ENCODE measurements around the gene AKAP10.
"Not testable (repeated sequence)": the region's sequence is repeated elsewhere in the genome, so short reads cannot be mapped to it uniquely, and the experiment has no call there.

Gene AKAP10

DNA sequence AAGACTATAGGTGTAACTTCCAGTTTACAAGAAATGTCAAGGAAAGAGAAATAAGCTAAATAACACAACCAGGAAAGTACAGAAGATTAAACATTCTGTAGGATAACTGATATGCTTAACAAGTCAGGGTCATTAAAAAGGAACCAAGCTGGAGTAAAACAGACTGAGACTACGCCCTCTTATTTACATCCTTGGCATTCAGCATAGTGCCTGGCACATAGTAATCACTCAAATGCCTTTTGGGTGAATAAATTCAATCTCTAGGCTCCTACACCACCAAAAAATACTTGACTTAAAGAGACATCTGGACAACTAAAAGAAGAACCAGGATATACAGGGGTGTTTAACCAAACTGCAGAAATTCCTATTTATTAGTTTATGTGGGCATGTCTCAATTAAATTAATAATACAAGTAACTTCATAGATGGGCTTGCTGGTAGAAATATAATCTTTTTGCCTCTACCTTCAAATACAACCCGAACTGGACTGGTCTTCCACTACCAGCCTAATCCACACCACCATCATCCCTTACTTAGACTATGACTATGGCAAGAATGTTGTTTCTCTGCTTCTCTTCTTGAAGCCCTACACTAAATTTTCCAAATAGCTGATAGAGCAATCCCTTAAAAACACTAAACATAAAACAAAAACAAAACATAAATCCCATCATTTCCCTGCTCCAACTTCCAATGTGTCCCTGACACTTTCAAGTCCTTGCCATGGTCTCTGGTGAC lies 62.2 kb downstream of the AKAP10 start:
- no peak for DNase-seq

DNA sequence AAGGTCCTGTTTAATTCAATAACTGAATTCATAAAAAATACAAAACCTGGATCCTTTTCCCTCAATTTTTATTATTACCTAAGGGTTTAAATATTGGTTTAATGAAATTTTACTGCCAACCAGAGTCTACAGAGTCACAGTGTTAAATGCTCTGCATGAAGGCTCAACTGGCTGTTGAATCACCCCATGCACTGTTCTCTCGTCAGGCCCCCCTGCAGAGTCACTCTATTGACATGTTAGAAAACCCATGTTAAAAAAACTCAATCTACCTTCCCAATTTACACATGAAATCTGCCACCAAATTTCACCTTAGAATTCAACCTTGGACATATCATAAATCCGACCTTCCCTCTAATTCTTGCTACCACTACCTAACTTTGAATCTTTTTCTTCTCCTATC lies 66.6 kb downstream of the AKAP10 start:
- no peak for DNase-seq

DNA sequence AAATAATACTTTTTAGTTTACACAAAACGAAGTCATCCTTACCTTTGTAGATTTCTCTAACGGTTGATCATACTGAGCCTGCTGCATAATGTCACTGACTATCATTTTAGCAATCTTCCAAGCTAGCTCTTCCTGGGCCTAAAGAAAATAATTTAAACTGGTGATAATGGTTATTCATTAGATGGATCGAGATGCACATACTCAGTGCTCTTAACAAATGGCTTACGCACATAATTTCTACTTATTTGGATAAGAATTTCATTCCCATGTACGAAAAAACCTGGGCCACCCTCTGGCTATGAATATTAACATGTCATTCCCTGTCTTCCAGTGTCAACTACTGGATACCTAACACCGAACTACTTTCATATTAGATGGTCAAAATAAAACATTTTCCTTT lies 68.5 kb downstream of the AKAP10 start:
- no peak for DNase-seq

- no peak for DNase-seq
These were observed 72.1 kb downstream of the AKAP10 start for GRCh38 chr17:19905502-19905901.

DNA sequence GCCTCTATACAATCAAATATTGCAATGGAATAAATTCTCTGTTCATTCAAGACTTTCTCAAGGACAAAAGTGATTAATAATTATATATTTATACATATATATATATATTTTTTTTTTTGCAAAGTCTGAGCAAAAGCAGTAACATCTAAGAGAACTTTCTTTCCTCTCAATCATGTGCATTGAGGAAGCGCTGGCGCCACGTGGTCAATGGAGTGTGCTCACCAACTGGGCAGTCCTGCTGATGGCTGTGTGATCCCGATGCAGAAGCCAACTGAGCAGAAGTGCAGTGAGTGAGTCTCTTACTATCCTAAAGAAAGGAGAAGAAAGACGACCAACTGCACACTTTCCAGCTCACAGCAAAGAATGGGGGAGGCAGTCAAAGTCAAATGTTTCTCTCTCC lies 72.7 kb downstream of the AKAP10 start:
- DNase-seq, result no peak

DNA sequence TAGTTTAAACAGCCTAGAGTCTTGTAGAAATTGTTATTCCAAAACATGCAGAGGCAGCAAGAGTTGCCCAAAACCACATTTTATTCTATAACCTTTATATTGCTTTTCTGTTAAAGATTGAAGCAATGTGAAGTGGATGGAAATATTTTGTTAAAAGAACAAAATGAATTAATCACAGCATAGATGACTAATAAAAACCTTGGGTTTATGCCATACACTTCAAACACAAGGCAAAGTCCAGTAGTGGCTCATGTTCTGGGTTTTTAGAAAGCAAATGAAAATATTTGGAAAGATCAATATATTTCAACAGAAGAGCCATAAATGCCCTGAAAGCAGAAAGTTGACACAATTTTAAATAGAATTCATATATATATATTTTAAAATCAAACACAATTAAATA lies 73.2 kb downstream of the AKAP10 start:
- DNase-seq, result no peak

DNA sequence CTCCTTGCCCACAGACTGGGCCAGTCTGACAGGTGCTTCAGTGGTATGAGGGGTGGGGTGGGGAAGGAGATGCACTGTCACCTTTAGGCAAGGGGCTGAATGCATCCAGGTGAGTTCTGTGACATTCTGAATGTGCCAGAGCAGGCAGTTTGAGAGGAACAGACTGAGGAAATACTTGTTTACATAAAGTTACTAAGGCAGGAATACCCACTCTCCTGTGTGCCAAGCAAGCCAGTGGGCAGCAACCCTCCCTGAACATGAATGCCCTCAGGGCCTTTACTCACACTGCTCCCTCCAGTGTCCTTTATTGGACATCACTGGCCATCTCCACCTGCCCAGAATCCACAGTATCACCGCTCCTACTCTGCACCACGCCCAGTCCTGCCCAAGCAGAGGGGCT lies 76.8 kb downstream of the AKAP10 start:
- DNase-seq, result no peak

DNA sequence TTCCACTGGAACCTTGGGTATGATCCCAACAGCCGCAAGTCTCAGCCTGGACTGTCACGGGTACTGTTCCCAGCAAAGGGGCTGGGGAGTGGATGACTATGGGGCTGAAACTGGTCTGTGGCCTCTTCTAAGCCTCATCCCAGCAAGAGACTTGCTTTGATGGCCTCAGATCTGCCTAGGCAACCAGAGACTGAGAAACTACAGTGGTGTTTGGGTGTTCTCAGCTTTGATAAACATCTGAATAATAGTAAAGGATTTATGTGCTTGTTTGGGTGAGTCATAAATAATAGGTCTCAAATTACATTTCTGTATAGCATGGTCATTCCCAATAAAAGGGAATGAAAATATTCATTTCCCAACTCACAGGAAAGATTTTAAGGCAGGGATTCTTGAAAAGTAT lies 79.7 kb downstream of the AKAP10 start:
- DNase-seq, result no peak

DNA sequence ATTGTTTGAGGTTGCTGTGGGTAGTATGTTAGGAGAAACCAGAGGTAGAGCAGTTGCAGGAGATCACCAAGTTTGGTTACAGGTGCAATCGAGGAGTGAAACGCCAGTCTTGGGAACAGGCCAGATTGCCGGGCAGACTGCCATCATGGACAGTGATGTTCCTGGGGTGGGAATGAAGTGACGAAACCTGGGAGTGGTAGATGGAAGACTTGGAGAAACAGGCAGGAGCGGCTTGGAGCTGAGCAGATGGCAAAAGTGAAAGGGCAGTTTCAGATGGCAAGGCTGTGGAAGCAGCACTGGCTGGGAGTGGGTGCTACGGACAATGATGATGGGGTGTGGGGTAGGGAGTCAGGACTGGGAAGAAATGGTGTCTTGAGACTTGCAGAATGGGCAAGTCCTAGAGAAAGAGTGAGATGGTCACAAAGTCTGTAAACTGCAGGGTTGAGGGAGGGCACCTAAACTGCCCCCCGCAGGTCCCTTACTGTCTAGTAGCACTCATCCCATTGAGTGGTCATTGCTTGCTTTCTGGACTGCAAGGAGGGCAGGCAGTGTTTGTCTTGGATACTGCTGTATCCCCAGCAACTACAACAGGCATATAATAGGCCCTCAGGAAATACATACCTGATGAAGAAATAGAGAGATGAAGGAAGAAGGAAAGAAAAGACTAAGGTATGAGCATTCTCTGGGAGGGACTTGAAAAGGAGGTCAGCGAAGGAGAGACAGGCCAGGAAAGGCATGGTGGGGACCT lies 80.4 kb downstream of the AKAP10 start:
- DNase-seq, result no peak

DNA sequence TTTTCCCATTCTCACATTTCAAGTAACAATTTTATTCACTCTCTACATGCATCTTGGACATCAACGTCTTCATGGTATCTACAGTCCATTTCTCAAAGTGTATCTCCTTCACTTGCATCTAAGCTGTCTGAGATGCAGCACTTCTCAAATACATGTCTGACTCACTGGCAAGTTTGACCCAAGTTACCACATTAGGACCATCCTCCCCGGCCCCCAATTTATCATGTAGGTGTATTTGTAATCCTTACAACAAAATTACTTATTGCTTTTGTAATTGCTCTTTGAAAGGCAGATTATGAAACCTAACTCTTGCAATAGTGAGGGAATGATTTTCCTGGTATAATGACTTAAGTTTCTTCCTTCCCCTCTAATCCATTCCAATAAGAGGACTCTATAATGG lies 80.9 kb downstream of the AKAP10 start:
- DNase-seq, result no peak

- not testable (repeated sequence) for DNase-seq
These were observed 87.1 kb downstream of the AKAP10 start for GRCh38 chr17:19890554-19890953.

DNA sequence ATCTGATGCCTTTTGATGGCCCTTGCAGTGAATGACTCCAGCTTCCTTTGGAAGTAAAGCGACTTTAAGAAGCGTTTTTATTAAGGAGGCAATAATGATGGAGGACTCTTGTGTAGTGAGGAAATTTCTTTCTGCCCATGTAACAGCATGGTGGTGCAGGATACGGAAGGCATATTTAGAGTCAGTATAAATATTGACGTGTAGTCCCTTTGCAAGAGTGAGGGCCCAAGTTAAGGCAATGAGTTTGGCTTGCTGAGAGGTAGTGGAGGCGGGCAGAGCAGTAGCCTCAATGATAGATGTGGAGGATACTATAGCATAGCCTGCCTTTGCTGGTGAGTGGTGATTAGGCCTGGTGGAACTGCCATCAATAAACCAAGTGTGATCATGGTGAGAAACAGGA lies 87.6 kb downstream of the AKAP10 start:
- not testable (repeated sequence) for DNase-seq

DNA sequence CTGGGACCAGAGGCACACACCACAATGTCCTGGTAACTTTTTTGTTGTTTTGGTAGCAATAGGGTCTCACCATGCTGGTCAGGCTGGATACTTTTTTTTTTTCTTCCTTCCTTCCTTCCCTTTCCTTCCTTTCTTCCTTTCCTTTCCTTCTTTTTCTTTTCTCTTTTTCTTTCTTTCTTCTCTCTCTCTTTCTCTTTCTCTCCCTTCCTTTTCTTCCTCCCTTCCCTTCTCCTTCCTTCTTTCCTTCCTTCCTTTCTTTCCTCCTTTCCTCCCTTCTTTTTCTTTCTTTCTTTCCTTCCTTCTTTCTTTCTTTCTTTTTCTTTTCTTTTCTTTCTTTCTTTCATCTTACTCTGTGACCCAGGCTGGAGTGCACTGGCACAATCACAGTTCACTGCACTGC lies 91.5 kb downstream of the AKAP10 start:
- no peak for DNase-seq

- DNase-seq, result no peak
These were observed 94.0 kb downstream of the AKAP10 start for GRCh38 chr17:19883537-19884215.

DNA sequence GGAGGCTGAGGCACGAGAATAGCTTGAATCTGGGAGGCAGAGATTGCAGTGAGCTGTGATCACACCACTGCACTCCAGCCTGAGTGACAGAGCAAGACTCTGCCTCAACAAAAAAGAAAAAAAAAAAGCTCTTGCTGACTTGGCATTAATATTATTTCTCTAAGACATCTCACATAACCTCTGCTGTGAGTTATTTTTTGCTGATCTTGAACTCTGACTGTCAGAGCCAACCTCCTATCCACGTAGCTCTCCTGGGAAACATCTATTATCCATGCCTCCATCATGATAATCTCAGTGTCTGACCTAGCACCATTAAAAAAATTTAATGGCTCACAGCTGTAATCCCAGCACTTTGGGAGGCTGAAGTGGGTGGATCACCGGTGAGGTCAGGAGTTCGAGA lies 97.2 kb downstream of the AKAP10 start:
- DNase-seq, result no peak

- DNase-seq, result no peak
These were observed 100.2 kb downstream of the AKAP10 start for GRCh38 chr17:19877364-19877945.

- DNase-seq, result peak; percentile 14
These were observed 101.0 kb downstream of the AKAP10 start for GRCh38 chr17:19876529-19877161.

DNA sequence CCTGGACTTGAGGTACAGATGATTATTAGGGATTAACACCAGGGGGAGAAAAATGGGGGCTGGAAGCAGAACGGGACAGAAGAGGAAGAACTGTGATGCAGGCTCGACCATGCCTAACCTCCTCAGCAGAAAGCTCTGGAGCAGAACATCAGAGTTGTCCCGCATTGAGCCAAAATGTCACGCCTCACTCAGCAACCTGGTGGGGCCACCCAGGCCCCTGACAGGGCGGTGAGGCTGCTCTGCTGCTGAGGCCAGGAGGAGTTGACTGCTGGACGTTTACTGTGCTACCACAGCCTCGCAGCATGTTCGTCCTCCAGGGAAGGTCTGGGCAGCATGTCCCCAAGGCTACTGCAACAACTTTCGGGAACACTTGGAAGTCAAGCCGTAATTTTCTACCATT lies 103.4 kb downstream of the AKAP10 start:
- no peak for DNase-seq

- no peak for DNase-seq
These were observed 104.3 kb downstream of the AKAP10 start for GRCh38 chr17:19873346-19873745.

GRCh38 chr17:19868079-19868395 lies 109.6 kb downstream of the AKAP10 start:
- no peak for DNase-seq

DNA sequence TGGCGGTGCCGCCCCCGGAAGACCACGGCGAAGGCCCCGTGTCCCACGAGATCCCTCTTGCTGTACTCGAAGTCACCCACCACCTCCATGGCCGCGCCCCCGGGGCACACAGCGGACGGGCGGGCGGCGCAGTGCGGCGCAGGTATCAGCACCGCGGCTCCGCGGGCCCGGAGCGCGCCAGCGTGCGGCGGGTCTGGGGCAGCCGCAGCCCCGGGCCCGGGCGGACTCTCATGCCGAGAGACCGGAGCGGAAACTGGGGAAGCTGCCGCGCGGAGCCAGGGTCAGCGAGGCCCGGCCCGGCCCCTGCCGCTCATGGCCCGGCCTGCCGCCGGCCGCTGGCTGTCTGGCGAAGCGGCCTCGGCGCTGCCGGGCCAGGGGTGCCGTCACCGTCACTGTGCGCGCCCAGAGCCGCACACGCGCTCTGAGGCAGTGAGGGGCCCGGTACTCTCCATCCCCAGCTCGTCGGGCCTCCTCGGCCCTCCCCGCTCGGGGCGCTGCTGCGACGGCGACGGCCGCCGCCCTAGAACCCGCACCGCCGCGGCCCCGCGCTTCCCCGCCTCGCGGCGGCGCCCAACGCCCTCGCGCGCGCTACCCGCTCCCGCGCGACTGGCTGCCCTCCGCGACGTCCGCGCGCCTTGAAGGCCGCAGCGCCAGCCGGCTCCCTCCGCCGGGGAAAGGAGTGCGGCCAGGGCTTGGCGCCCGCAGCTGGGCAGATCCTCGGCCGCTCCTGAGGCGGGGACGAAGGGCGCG lies 110.1 kb downstream of the AKAP10 start, which contains the start of gene ULK2:
Gene ULK2 (minus strand): TSS at position 608 of the 750 bp plus-strand sequence. CDS start 519 bp downstream, at position 89.
- DNase-seq, result no peak

- peak; percentile 12 for DNase-seq
These were observed 110.6 kb downstream of the AKAP10 start for GRCh38 chr17:19867079-19867328.

DNA sequence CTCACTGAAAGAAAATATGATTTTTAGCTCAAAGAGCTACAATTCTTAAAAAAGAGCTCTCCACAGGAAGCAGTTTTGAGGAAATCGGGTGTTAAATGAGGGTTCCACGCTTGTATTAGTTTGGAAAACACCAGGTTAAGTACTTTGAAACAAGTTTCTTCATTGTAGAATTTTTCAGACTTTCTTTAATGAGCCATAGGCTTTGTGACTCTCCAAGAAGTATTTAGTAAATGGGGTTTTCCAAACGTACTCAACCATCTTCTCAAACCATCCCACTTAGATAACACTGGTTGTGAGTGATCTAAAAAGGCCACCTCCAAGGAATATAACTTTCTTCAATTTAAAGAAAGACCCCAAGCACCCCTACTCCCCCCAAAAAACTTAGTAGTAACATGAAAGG lies 112.6 kb downstream of the AKAP10 start:
- DNase-seq, result no peak

Measured in KG1 (cell line).